Measurements from ENCODE around the gene FSTL3. TPM values are rescaled to one million over a fixed set of nuclear protein-coding genes. Genes with fewer than 3 reads are reported as not detected.
A peak's percentile ranks its signal among the peaks of the same experiment; 100 is the strongest.

The FSTL3 gene
- total RNA-seq, 1 experiment from 2014 or later: 40.9 TPM

DNA sequence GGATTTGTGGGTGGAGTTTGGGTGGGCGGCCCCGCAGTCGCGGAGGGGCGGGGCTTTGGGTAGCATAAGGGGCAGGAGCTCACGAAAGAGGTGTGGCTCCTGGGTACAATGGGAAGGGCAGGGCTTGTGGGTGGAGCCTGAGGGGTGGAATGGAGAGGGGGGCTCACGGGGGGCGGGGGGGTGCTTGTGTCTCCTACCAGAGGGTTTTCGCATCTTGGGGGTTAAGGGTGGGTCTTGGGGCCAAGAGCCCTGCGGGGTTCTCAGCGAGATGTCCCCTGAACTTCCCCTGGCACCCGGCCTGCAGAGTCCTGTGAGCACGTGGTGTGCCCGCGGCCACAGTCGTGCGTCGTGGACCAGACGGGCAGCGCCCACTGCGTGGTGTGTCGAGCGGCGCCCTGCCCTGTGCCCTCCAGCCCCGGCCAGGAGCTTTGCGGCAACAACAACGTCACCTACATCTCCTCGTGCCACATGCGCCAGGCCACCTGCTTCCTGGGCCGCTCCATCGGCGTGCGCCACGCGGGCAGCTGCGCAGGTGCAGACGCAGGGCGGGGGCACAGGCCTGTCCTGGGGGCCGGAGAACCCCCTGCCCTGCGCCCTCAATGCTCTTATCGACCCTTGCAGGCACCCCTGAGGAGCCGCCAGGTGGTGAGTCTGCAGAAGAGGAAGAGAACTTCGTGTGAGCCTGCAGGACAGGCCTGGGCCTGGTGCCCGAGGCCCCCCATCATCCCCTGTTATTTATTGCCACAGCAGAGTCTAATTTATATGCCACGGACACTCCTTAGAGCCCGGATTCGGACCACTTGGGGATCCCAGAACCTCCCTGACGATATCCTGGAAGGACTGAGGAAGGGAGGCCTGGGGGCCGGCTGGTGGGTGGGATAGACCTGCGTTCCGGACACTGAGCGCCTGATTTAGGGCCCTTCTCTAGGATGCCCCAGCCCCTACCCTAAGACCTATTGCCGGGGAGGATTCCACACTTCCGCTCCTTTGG, 5.1 kb downstream of the FSTL3 start:
- no TSS peak for BruUV-seq (replicated peaks)
- Histone ChIP-seq H3K36me3 (ENCODE audit: low read depth) (no peaks in the 10 kb centered on the region), H3K27ac (peak overlapping the region; percentile 67), H3K4me1 (replicated peaks; ENCODE audit: insufficient read depth) (peaks cover 30% of the 10 kb centered on the region), H2AFZ (0 out of 2 replicates have a peak overlapping the region, but pooled peaks have one; percentile 78), H3K4me3 (peak overlapping the region; percentile 56; the same call in 1 of the 2 replicates), H3K9me2 (ENCODE audit: insufficient read depth) (no peaks in the 10 kb centered on the region), H3K4me2 (peak overlapping the region; percentile 73), H3K27me3 (ENCODE audit: insufficient read depth, low read depth) (no peaks in the 10 kb centered on the region), H3K79me2 (ENCODE audit: low read depth) (peaks cover 19% of the 10 kb centered on the region), H3F3A (ENCODE audit: insufficient read depth, low read depth) (peaks cover 25% of the 10 kb centered on the region), H3K9me3 (ENCODE audit: insufficient read depth, low read depth) (no peaks in the 10 kb centered on the region), H4K20me1 (ENCODE audit: insufficient read depth) (no peaks in the 10 kb centered on the region)
- ChIA-PET POLR2A (ENCODE audit: unreplicated experiment) (no interaction called here), CTCF (no interaction called here)
- TF ChIP-seq, protein P1, sequence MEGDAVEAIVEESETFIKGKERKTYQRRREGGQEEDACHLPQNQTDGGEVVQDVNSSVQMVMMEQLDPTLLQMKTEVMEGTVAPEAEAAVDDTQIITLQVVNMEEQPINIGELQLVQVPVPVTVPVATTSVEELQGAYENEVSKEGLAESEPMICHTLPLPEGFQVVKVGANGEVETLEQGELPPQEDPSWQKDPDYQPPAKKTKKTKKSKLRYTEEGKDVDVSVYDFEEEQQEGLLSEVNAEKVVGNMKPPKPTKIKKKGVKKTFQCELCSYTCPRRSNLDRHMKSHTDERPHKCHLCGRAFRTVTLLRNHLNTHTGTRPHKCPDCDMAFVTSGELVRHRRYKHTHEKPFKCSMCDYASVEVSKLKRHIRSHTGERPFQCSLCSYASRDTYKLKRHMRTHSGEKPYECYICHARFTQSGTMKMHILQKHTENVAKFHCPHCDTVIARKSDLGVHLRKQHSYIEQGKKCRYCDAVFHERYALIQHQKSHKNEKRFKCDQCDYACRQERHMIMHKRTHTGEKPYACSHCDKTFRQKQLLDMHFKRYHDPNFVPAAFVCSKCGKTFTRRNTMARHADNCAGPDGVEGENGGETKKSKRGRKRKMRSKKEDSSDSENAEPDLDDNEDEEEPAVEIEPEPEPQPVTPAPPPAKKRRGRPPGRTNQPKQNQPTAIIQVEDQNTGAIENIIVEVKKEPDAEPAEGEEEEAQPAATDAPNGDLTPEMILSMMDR (conservative IDR thresholded peaks at IDR 0.05): no peak
- TF ChIP-seq EZH2 (IDR thresholded peaks at IDR 0.05; ENCODE audit: low read depth): no peak
- DNase-seq: no peak
- intact Hi-C loops (cut with micrococcal nuclease; ENCODE audit: unreplicated experiment): no loop called here

DNA sequence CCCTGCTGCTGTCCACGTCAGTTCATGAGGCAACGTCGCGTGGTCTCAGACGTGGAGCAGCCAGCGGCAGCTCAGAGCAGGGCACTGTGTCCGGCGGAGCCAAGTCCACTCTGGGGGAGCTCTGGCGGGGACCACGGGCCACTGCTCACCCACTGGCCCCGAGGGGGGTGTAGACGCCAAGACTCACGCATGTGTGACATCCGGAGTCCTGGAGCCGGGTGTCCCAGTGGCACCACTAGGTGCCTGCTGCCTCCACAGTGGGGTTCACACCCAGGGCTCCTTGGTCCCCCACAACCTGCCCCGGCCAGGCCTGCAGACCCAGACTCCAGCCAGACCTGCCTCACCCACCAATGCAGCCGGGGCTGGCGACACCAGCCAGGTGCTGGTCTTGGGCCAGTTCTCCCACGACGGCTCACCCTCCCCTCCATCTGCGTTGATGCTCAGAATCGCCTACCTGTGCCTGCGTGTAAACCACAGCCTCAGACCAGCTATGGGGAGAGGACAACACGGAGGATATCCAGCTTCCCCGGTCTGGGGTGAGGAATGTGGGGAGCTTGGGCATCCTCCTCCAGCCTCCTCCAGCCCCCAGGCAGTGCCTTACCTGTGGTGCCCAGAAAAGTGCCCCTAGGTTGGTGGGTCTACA, 6.6 kb downstream of the FSTL3 start:
- Histone ChIP-seq H3K27ac (no peak overlapping the region), H3K36me3 (ENCODE audit: low read depth) (no peaks in the 10 kb centered on the region), H3F3A (ENCODE audit: insufficient read depth, low read depth) (peaks cover 22% of the 10 kb centered on the region), H3K4me3 (no peak overlapping the region), H3K4me2 (no peak overlapping the region), H3K27me3 (ENCODE audit: insufficient read depth, low read depth) (0 out of 2 replicates have a peak, but pooled peaks cover 5% of the 10 kb centered on the region), H3K9me2 (ENCODE audit: insufficient read depth) (no peaks in the 10 kb centered on the region), H4K20me1 (ENCODE audit: insufficient read depth) (no peaks in the 10 kb centered on the region), H2AFZ (no peak overlapping the region), H3K79me2 (ENCODE audit: low read depth) (peaks cover 18% of the 10 kb centered on the region), H3K9me3 (ENCODE audit: insufficient read depth, low read depth) (no peaks in the 10 kb centered on the region), H3K4me1 (replicated peaks; ENCODE audit: insufficient read depth) (peaks cover 17% of the 10 kb centered on the region)
- intact Hi-C loops (cut with micrococcal nuclease; ENCODE audit: unreplicated experiment): no loop called here
- BruUV-seq (replicated peaks): no TSS peak
- ChIA-PET CTCF (no interaction called here), POLR2A (ENCODE audit: unreplicated experiment) (no interaction called here)
- no peak for TF ChIP-seq EZH2 (IDR thresholded peaks at IDR 0.05; ENCODE audit: low read depth)
- TF ChIP-seq, protein P1 (conservative IDR thresholded peaks at IDR 0.05): no peak
- no peak for DNase-seq

DNA sequence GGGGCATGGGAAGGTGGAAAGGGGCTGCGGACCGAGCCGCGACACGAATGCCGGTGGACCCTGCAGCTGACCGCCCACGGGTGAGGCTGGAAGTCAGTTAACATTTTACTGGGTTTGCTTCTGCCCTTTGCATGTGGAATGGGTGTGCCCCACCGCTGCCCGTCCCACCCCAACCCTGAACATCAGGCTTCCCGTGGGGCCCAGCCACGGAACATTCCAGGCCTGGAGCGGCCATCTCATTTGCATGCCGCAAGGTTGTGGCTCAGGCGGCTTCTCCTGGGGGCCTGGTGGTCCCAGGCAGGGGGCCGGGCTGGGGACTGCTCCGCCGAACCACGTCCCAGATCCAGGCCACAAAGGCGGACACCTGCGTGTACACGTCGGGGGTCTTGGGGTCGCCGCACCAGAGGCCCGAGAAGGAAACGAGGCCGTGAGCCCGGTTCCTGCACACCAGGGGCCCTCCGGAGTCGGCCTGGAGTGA, 9.3 kb downstream of the FSTL3 start:
- intact Hi-C loops (cut with micrococcal nuclease; ENCODE audit: unreplicated experiment): no loop called here
- CTCF ChIA-PET: no interaction called here

More for the DNA sequence above, 9.3 kb downstream of the FSTL3 start:
- Histone ChIP-seq H3F3A (ENCODE audit: insufficient read depth, low read depth) (peaks cover 7% of the 10 kb centered on the region; the same call in 1 of the 2 replicates), H3K79me2 (ENCODE audit: low read depth) (no peaks in the 10 kb centered on the region), H3K4me2 (no peak overlapping the region), H3K9me3 (ENCODE audit: insufficient read depth, low read depth) (no peaks in the 10 kb centered on the region), H3K4me3 (no peak overlapping the region), H3K36me3 (ENCODE audit: low read depth) (no peaks in the 10 kb centered on the region), H3K27ac (no peak overlapping the region), H3K27me3 (ENCODE audit: insufficient read depth, low read depth) (0 out of 2 replicates have a peak, but pooled peaks cover 7% of the 10 kb centered on the region), H4K20me1 (ENCODE audit: insufficient read depth) (no peaks in the 10 kb centered on the region), H2AFZ (no peak overlapping the region), H3K4me1 (replicated peaks; ENCODE audit: insufficient read depth) (no peaks in the 10 kb centered on the region), H3K9me2 (ENCODE audit: insufficient read depth) (no peaks in the 10 kb centered on the region)
- DNase-seq: no peak
- TF ChIP-seq, protein P1 (conservative IDR thresholded peaks at IDR 0.05): no peak
- no peak for TF ChIP-seq EZH2 (IDR thresholded peaks at IDR 0.05; ENCODE audit: low read depth)
- POLR2A ChIA-PET (ENCODE audit: unreplicated experiment): no interaction called here
- BruUV-seq (replicated peaks): no TSS peak

All from PC-9 (cell line).